Right lobe of liver (tissue), 6 donors: Measurements from ENCODE around the gene BORCS6. TPM values are rescaled to one million over a fixed set of nuclear protein-coding genes. Genes with fewer than 3 reads are reported as not detected.

Experiments used
- ATAC-seq, 4 donors: fragments of 200-7000 bp; cut with Tn5 transposase; one replicate each; pipeline ENCODE4 v1.9.1; 2020; ENCODE audit warnings: mild to moderate bottlenecking in 4 of 4, moderate library complexity in 4 of 4
- DNase-seq, 3 donors: peaks; one replicate each; pipeline ENCODE4 v3.0.0-alpha.2; 2020
- H3K27ac ChIP-seq, 3 donors: fragments of 200-600 bp; one replicate each; pipeline ENCODE4 v1.8.0; 2022
- H3K27me3 ChIP-seq, 2 donors: fragments of 200-600 bp; one replicate each; pipeline ENCODE4 v1.8.0; 2022
- H3K36me3 ChIP-seq, 4 donors: fragments of 200-600 bp; sonication (generic) in 1 of 4; one replicate each; pipeline versions ENCODE4 v1.5.1 to v1.8.0; 2017 to 2022; ENCODE audit warnings: control low read depth in 1 of 4
- H3K4me1 ChIP-seq, 4 donors: fragments of 200-600 bp; sonication (generic) in 1 of 4; one replicate each; pipeline versions ENCODE4 v1.5.1 to v1.8.0; 2017 to 2022; ENCODE audit warnings: control low read depth in 1 of 4
- H3K4me3 ChIP-seq, 3 donors: fragments of 200-600 bp; one replicate each; pipeline ENCODE4 v1.8.0; 2022
- H3K9me3 ChIP-seq, 4 donors: fragments of 200-600 bp; sonication (generic) in 1 of 4; one replicate each; pipeline versions ENCODE4 v1.5.1 to v1.8.0; 2017 to 2022; ENCODE audit warnings: control low read depth in 1 of 4
- CTCF ChIP-seq, 4 donors: fragments of 200-600 bp in 3 of 4; fragments of 450-650 bp in 1 of 4; IDR thresholded peaks; one replicate each; pipeline versions ENCODE4 v1.5.1 to v1.8.0; 2016 to 2022; ENCODE audit warnings: antibody characterized with exemption in 4 of 4, mild to moderate bottlenecking in 2 of 4
- POLR2A ChIP-seq: fragments of 450-650 bp; IDR thresholded peaks from one replicate; pipeline ENCODE4 v1.6.1; 2017; ENCODE audit warnings: antibody characterized with exemption, mild to moderate bottlenecking
- WGBS: methylation state at CpG from one replicate; pipeline ENCODE4 v1.1.6; 2018; ENCODE audit warnings: low coverage, low lambda C conversion rate; ENCODE audit not compliant: insufficient coverage; ENCODE audit errors: missing lambda C conversion rate; 5-methylcytosine and 5-hydroxymethylcytosine counted together
- intact Hi-C, 2 donors: fragments of 100-400 bp; cut with DNase I; formaldehyde crosslinking; loops; one replicate each; pipeline versions ENCODE4 v1.11.2 to v1.14.1; 2022
- total RNA-seq, 6 experiments: library from RNA; depleted of rRNA in 2 of 6; stranded (reverse); fragments of >200 nt in 2 of 6; fragmentation: NEBNext Ultra II Directional in 3 of 6; extraction: Animal tissue kit (Norgen Biotek cat#: 25700) in 3 of 6; gene quantifications; one replicate each; pipeline versions ENCODE4 v1.1.0 to v1.2.4, GENCODE V29; 2016 to 2023
- donor health status: DM: no; HTN: yes; CAD: no.
- donor health status: DM: no; HTN: no; CAD: no.
- donor health status: DM: no; HTN: no; CAD: no.
- donor health status: DM: no; HTN: yes; CAD: no.
- donor health status: DM: no; HTN: yes; CAD: no.

The BORCS6 gene
- total RNA-seq, 6 experiments from 2014 or later: 3.1 to 5.3 (median 4.2) TPM

- no peak for TF ChIP-seq CTCF (IDR thresholded peaks at IDR 0.05)
- TF ChIP-seq POLR2A: no peak
- Histone ChIP-seq H3K27ac (no peak overlapping the region), H3K9me3 (no peaks in the 10 kb centered on the region), H3K36me3 (peaks cover 5 to 67% (median 36%) of the 10 kb centered on the region in 4 donors), H3K4me3 (no peak overlapping the region), H3K27me3 (no peaks in the 10 kb centered on the region), H3K4me1 (peaks cover 0 to 15% (median 3%) of the 10 kb centered on the region in 4 donors)
- intact Hi-C loops: no loop called here
- no peak for DNase-seq
- WGBS: 97% methylated on average over 13 of the region's 21 CpGs
- no peak for ATAC-seq
Observed at GRCh38 chr17:8234361-8235270, 44.6 kb upstream of the BORCS6 start.

- TF ChIP-seq CTCF (IDR thresholded peaks at IDR 0.05) (no peak), POLR2A (no peak)
- DNase-seq: no peak
- WGBS: 86% methylated on average over 5 of the region's 10 CpGs
- H3K4me1 ChIP-seq: peaks cover 0 to 6% (median 0%) of the 10 kb centered on the region in 4 donors
- ATAC-seq: no peak
- H3K27ac ChIP-seq: no peak overlapping the region
- intact Hi-C loops: no loop called here
- H3K9me3 ChIP-seq: no peaks in the 10 kb centered on the region
- peaks cover 7 to 88% (median 47%) of the 10 kb centered on the region in 4 donors for H3K36me3 ChIP-seq
- H3K4me3 ChIP-seq: no peak overlapping the region
- no peaks in the 10 kb centered on the region for H3K27me3 ChIP-seq
Observed at GRCh38 chr17:8231701-8232100, 41.7 kb upstream of the BORCS6 start.

GRCh38 chr17:8227238-8227581 is 37.2 kb upstream of the BORCS6 start:
- Histone ChIP-seq H3K36me3 (peaks cover 6 to 48% (median 27%) of the 10 kb centered on the region in 4 donors), H3K4me1 (peaks cover 0 to 11% (median 3%) of the 10 kb centered on the region in 4 donors), H3K27ac (no peak overlapping the region), H3K4me3 (peak overlapping the region in 1 of 3 donors; percentile 39), H3K27me3 (no peaks in the 10 kb centered on the region), H3K9me3 (no peaks in the 10 kb centered on the region)
- DNase-seq (no peak), ATAC-seq (no peak)
- intact Hi-C loops: no loop called here
- WGBS: 88% methylated on average over 2 of the region's 4 CpGs
- no peak for TF ChIP-seq CTCF (IDR thresholded peaks at IDR 0.05)
- TF ChIP-seq POLR2A: no peak

GRCh38 chr17:8226536-8227237 is 36.7 kb upstream of the BORCS6 start:
- Histone ChIP-seq H3K36me3 (peaks cover 3 to 43% (median 24%) of the 10 kb centered on the region in 4 donors), H3K27me3 (no peaks in the 10 kb centered on the region), H3K4me3 (peak overlapping the region in 2 of 3 donors; percentile 5 to 39), H3K9me3 (no peaks in the 10 kb centered on the region), H3K27ac (peak overlapping the region in 2 of 3 donors; percentile 10 to 58), H3K4me1 (peaks cover 0 to 11% (median 3%) of the 10 kb centered on the region in 4 donors)
- intact Hi-C loops: no loop called here
- WGBS: 39% methylated on average over 31 of the region's 32 CpGs
- ATAC-seq: no peak
- DNase-seq: peak in 1 of 3 donors; percentile 36
- no peak for TF ChIP-seq CTCF (IDR thresholded peaks at IDR 0.05)
- TF ChIP-seq POLR2A: no peak
